PC-3 (cell line): ENCODE measurements around the gene KL.

Source experiments
- EZH2 ChIP-seq: fragments of 300-600 bp; sonication (generic); IDR thresholded peaks from one replicate; pipeline ENCODE4 v1.6.1; 2017; ENCODE audit warnings: antibody characterized with exemption, mild to moderate bottlenecking, low read length; ENCODE audit not compliant: unreplicated experiment
- EZH2phosphoT487 ChIP-seq: fragments of 300-600 bp; sonication (generic); IDR thresholded peaks from 2 replicates; pipeline ENCODE4 v1.6.1; 2018; ENCODE audit warnings: mild to moderate bottlenecking, antibody characterized with exemption, low read length, borderline replicate concordance
- TF ChIP-seq, protein P1 (sequence below): fragments of 300-600 bp; sonication (generic); conservative IDR thresholded peaks from 2 replicates; pipeline ENCODE4 v1.5.1; 2017; ENCODE audit warnings: antibody characterized with exemption, low read depth, mild to moderate bottlenecking, low read length

DNA sequence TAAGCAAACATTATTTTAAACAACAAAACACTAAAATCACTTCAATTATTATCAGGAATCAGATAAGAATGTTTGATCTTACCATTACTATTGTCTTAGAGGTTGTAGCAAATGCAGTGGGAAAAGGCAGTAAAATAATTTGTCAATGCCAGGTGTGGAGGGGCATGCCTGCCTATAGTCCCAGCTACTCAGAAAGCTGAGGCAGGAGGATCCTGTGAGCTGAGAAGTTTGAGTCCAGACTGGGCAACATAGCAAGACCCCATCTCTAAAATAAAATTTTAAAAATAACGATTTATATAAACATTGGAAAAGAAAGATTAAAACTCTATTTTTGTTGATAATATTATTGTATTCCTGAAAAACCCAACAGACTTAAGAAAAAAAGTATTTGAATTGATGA is 66.8 kb downstream of the KL start:
- TF ChIP-seq, protein P1, sequence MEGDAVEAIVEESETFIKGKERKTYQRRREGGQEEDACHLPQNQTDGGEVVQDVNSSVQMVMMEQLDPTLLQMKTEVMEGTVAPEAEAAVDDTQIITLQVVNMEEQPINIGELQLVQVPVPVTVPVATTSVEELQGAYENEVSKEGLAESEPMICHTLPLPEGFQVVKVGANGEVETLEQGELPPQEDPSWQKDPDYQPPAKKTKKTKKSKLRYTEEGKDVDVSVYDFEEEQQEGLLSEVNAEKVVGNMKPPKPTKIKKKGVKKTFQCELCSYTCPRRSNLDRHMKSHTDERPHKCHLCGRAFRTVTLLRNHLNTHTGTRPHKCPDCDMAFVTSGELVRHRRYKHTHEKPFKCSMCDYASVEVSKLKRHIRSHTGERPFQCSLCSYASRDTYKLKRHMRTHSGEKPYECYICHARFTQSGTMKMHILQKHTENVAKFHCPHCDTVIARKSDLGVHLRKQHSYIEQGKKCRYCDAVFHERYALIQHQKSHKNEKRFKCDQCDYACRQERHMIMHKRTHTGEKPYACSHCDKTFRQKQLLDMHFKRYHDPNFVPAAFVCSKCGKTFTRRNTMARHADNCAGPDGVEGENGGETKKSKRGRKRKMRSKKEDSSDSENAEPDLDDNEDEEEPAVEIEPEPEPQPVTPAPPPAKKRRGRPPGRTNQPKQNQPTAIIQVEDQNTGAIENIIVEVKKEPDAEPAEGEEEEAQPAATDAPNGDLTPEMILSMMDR, result no peak
- TF ChIP-seq EZH2phosphoT487, result no peak
- no peak for TF ChIP-seq EZH2
